Brain microvascular endothelial cell (primary cell): ENCODE results near the gene PADI3.

Experiments
- DNase-seq: peaks from one replicate; pipeline ENCODE4 v3.0.0-alpha.2; 2020
- H3K27ac ChIP-seq: fragments of 250-450 bp; sonication (Bioruptor Pico); 2 replicates; pipeline ENCODE4 v1.5.1; 2020; ENCODE audit warnings: mild to moderate bottlenecking, moderate library complexity
- H3K27me3 ChIP-seq: fragments of 250-450 bp; sonication (Bioruptor Pico); replicated peaks from 2 replicates; pipeline ENCODE4 v1.5.1; 2020; ENCODE audit warnings: mild to moderate bottlenecking
- H3K36me3 ChIP-seq: fragments of 250-450 bp; sonication (Bioruptor Pico); replicated peaks from 2 replicates; pipeline ENCODE4 v1.5.1; 2020; ENCODE audit warnings: mild to moderate bottlenecking
- H3K4me3 ChIP-seq: 2 replicates; pipeline ENCODE4 v1.5.1; 2011; ENCODE audit warnings: low read depth, mild to moderate bottlenecking, control low read depth, low read length, moderate library complexity
- in situ Hi-C: cut with HindIII; loops from 2 replicates; pipeline ENCODE4 v1.10.0; 2017; ENCODE audit warnings: low sequenced_read_pairs, low pct_ligation_motif_present
- TF ChIP-seq, protein P1 (sequence below): IDR thresholded peaks from 2 replicates; pipeline ENCODE4 v1.5.1; 2011; ENCODE audit warnings: low read depth, mild to moderate bottlenecking, moderate library complexity, low read length, control low read depth, inconsistent platforms; ENCODE audit errors: missing control alignments

Gene PADI3

DNA sequence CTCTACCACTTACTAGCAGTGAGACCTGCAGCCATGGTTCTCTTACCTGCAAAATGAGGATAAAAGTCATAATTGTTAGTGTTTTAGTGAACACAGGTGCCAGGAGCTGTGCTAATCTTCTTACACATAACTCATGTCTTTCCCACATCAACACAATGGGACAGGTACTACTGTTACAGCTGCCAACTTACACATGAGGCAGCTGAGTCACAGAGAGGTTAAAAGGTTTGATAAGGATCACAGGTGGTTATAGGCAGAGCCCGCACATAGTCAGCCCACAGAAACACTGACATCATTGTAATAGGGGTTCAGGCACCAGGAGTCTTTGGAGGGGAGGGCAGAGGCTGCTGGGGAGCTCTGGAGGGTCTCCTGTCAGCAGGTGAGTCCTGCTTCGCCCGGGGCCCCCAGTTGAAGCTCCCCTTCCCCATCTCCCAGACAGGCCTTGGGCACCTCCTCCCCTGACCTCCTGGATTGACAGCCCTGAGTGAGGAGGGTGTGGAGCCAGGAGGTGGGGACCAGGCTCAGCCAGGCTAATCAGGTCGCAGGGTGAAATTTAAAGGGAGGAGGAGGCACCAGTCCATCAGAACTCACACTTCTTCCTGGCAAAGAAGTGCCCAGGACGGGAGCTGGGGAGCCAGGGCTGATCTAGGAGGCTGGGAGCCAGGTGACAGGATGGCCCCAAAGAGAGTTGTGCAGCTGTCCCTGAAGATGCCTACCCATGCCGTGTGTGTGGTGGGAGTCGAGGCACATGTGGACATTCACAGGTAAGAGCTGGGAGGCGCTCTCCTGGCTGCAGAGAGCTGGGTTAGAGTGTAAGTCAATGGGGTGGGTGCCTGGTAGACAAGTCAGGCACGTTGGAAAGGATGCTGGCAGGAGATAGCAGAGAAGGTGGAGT lies 44.1 kb upstream of the PADI3 start, which contains the start of gene PADI1:
Gene PADI1, plus strand, starts transcription at position 583 of the 895 bp plus-strand sequence. Its CDS starts 90 bp downstream, at position 673.
- no peaks in the 10 kb centered on the region for H3K27me3 ChIP-seq
- no peak within 1 kb of the TSS for H3K27ac ChIP-seq
- no peaks in the 10 kb centered on the region for H3K36me3 ChIP-seq
- no peak within 1 kb of the TSS for H3K4me3 ChIP-seq
- TF ChIP-seq, protein P1, sequence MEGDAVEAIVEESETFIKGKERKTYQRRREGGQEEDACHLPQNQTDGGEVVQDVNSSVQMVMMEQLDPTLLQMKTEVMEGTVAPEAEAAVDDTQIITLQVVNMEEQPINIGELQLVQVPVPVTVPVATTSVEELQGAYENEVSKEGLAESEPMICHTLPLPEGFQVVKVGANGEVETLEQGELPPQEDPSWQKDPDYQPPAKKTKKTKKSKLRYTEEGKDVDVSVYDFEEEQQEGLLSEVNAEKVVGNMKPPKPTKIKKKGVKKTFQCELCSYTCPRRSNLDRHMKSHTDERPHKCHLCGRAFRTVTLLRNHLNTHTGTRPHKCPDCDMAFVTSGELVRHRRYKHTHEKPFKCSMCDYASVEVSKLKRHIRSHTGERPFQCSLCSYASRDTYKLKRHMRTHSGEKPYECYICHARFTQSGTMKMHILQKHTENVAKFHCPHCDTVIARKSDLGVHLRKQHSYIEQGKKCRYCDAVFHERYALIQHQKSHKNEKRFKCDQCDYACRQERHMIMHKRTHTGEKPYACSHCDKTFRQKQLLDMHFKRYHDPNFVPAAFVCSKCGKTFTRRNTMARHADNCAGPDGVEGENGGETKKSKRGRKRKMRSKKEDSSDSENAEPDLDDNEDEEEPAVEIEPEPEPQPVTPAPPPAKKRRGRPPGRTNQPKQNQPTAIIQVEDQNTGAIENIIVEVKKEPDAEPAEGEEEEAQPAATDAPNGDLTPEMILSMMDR = no peak
- in situ Hi-C loops = no loop called here
- DNase-seq = no peak

DNA sequence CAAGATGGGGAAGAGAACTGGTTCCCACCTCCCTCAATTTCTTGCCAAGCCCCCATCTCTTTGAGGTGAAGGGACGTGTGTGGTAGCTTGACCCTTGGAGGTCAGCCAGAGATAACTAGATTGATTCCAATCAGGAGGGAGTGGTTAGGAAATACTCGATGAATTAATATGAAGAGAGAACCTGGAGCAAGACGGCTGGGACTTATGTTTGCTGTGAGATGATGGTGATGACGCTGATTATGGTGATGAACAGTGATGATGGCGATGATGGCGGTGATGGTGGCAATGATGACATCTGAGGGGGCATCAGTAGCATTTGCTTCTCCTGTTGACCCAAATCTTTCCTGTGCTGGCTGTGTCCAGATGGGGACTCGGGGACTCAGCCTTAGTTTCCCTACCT lies 43.2 kb upstream of the PADI3 start:
- DNase-seq = no peak
- no peaks in the 10 kb centered on the region for H3K36me3 ChIP-seq
- in situ Hi-C loops = no loop called here
- H3K27me3 ChIP-seq = no peaks in the 10 kb centered on the region
- no peak overlapping the region for H3K27ac ChIP-seq
- TF ChIP-seq, protein P1 = no peak
- H3K4me3 ChIP-seq = no peak overlapping the region

DNA sequence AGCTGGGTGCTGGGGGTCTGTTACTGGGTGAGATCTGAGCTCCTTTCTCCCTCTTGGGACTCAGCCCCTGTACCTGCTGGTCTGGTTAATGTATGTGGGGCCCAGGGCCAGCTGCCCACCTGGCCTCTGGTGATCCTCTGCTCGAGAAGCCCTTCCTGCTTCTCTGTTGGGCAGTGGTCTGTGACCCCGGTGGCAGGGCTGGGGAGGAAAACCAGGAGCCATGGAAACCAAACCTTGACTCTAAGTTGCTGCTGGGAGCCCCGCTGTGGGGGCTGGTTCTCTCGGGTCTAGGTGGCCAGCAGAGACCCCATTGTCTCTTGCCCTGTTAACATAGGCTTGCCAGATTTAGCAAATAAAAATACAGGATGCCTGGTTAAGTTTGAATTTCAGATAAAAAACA lies 42.7 kb upstream of the PADI3 start:
- no peak for DNase-seq

DNA sequence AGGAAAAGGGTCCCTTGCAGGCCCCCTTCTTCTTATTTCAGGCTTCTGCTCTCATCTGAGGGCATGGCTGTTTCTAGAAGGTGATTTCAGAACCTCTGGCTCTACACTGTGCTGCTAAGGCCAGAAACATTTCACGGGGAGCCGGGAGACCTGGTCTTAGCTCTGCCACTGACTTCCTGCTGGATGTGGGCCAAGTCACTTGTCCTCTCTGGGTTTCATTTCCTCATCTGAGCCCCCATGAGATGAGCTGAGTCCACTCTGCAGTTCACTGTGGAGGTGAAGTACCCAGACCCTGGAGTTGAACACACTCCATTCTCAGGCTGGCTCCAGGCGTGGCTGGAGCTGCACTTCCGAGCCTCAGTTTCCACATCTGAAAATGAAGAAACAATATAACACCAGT lies 41.9 kb upstream of the PADI3 start:
- Histone ChIP-seq H3K27ac (no peak overlapping the region), H3K4me3 (no peak overlapping the region), H3K36me3 (no peaks in the 10 kb centered on the region), H3K27me3 (no peaks in the 10 kb centered on the region)
- no peak for DNase-seq
- TF ChIP-seq, protein P1 = no peak
- in situ Hi-C loops = no loop called here

More for the DNA sequence above, 42.7 kb upstream of the PADI3 start:
- in situ Hi-C loops = no loop called here
- Histone ChIP-seq H3K36me3 (no peaks in the 10 kb centered on the region), H3K27ac (no peak overlapping the region), H3K4me3 (no peak overlapping the region), H3K27me3 (no peaks in the 10 kb centered on the region)
- TF ChIP-seq, protein P1 = no peak

DNA sequence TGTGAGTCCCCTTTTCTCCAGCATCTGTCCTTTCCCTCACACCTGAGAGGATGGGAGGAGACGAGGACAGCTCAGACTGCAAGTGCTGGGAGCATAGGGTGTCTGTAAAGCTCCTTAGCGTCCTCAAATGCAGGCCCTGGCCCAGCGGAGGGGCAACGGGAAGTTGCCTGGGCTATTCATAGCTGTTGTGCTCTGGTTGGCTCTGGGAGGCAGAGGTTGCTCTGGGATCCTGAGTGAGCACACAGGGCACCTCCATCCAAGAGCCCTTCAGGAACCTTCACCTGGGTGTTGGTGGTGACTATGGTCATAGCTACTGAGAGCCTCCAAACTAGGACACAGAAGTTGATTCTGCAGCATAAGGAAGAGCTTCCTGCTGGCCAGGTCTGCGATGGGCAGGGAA lies 41.4 kb upstream of the PADI3 start:
- no peak for DNase-seq
- TF ChIP-seq, protein P1 = no peak
- Histone ChIP-seq H3K27me3 (no peaks in the 10 kb centered on the region), H3K4me3 (no peak overlapping the region), H3K27ac (no peak overlapping the region), H3K36me3 (no peaks in the 10 kb centered on the region)
- in situ Hi-C loops = no loop called here
